H9 (cell line): ENCODE data around the gene COL4A6. TPM values are rescaled to one million over a fixed set of nuclear protein-coding genes. Genes with fewer than 3 reads are reported as not detected.

Source experiments
- DNase-seq: peaks from one replicate; pipeline ENCODE4 v3.0.0-alpha.2; 2017
- H2AFZ ChIP-seq: one replicate; pipeline ENCODE4 v1.6.1; 2013; ENCODE audit warnings: mild to moderate bottlenecking, low read length, control low read depth, moderate library complexity
- H2AK5ac ChIP-seq: 2 replicates; pipeline ENCODE4 v1.6.1; 2013; ENCODE audit warnings: low read length, control low read depth, mixed read lengths; ENCODE audit not compliant: insufficient read length
- H2BK120ac ChIP-seq: one replicate; pipeline ENCODE4 v1.6.1; 2013; ENCODE audit warnings: low read depth, mild to moderate bottlenecking, low read length, control low read depth, inconsistent platforms; ENCODE audit not compliant: poor library complexity, severe bottlenecking
- H2BK12ac ChIP-seq: 2 replicates; pipeline ENCODE4 v1.6.1; 2013; ENCODE audit warnings: low read length, control low read depth, mixed read lengths, low read depth; ENCODE audit not compliant: insufficient read length
- H2BK15ac ChIP-seq: 2 replicates; pipeline ENCODE4 v1.6.1; 2013; ENCODE audit warnings: low read depth, low read length, control low read depth
- H2BK20ac ChIP-seq: one replicate; pipeline ENCODE4 v1.6.1; 2013; ENCODE audit warnings: low read depth, mild to moderate bottlenecking, low read length, control low read depth, inconsistent platforms; ENCODE audit not compliant: poor library complexity, severe bottlenecking
- H2BK5ac ChIP-seq: 2 replicates; pipeline ENCODE4 v1.6.1; 2013; ENCODE audit warnings: low read length, control low read depth, mixed read lengths; ENCODE audit not compliant: insufficient read length
- H3K14ac ChIP-seq: 2 replicates; pipeline ENCODE4 v1.6.1; 2013; ENCODE audit warnings: low read length, control low read depth; ENCODE audit not compliant: insufficient read depth
- H3K18ac ChIP-seq: 2 replicates; pipeline ENCODE4 v1.6.1; 2013; ENCODE audit warnings: low read depth, mild to moderate bottlenecking, mixed read lengths, low read length, control low read depth; ENCODE audit not compliant: insufficient read length
- H3K23ac ChIP-seq: 2 replicates; pipeline ENCODE4 v1.6.1; 2013; ENCODE audit warnings: low read length, control low read depth, mixed read lengths, low read depth; ENCODE audit not compliant: insufficient read length
- H3K23me2 ChIP-seq: 2 replicates; pipeline ENCODE4 v1.6.1; 2013; ENCODE audit warnings: low read depth, mild to moderate bottlenecking, mixed read lengths, low read length, control low read depth; ENCODE audit not compliant: insufficient read length, poor library complexity, severe bottlenecking
- H3K27ac ChIP-seq: 2 replicates; pipeline ENCODE4 v1.5.1; 2013; ENCODE audit warnings: low read length, control low read depth, mixed read lengths, low read depth; ENCODE audit not compliant: insufficient read length
- H3K27me3 ChIP-seq: 2 replicates; pipeline ENCODE4 v1.6.1; 2013; ENCODE audit warnings: low read length, control low read depth, inconsistent platforms; ENCODE audit not compliant: insufficient read depth
- H3K4ac ChIP-seq: 2 replicates; pipeline ENCODE4 v1.6.1; 2013; ENCODE audit warnings: low read depth, mild to moderate bottlenecking, control low read depth, inconsistent platforms, low read length, moderate library complexity
- H3K4me1 ChIP-seq: 2 replicates; pipeline ENCODE4 v1.6.1; 2013; ENCODE audit warnings: low read length, control low read depth, inconsistent platforms; ENCODE audit not compliant: insufficient read depth
- H3K4me2 ChIP-seq: 2 replicates; pipeline ENCODE4 v1.6.1; 2013; ENCODE audit warnings: low read length, control low read depth, mixed read lengths; ENCODE audit not compliant: insufficient read length, insufficient read depth
- H3K56ac ChIP-seq: 2 replicates; pipeline ENCODE4 v1.6.1; 2013; ENCODE audit warnings: low read depth, mild to moderate bottlenecking, mixed read lengths, low read length, control low read depth; ENCODE audit not compliant: insufficient read length
- H3K79me1 ChIP-seq: 2 replicates; pipeline ENCODE4 v1.6.1; 2013; ENCODE audit warnings: low read depth, mild to moderate bottlenecking, moderate library complexity, low read length, control low read depth, inconsistent platforms; ENCODE audit not compliant: insufficient read depth, poor library complexity, severe bottlenecking
- H3K79me2 ChIP-seq: 2 replicates; pipeline ENCODE4 v1.6.1; 2013; ENCODE audit warnings: low read length, control low read depth, inconsistent platforms; ENCODE audit not compliant: insufficient read depth
- H3K9ac ChIP-seq: 2 replicates; pipeline ENCODE4 v1.6.1; 2013; ENCODE audit warnings: low read length, control low read depth, mixed read lengths; ENCODE audit not compliant: insufficient read length; ENCODE audit errors: extremely low read depth
- H3K9me3 ChIP-seq: one replicate; pipeline ENCODE4 v1.6.1; 2013; ENCODE audit warnings: low read depth, low read length, inconsistent platforms; ENCODE audit not compliant: control insufficient read depth
- H3T11ph ChIP-seq: one replicate; pipeline ENCODE4 v1.6.1; 2013; ENCODE audit warnings: mild to moderate bottlenecking, low read length, control low read depth, inconsistent platforms
- H4K20me1 ChIP-seq: one replicate; pipeline ENCODE4 v1.6.1; 2013; ENCODE audit not compliant: control insufficient read depth, insufficient read length, insufficient read depth
- H4K5ac ChIP-seq: 2 replicates; pipeline ENCODE4 v1.6.1; 2013; ENCODE audit warnings: low read depth, mild to moderate bottlenecking, mixed read lengths, low read length, control low read depth; ENCODE audit not compliant: insufficient read length
- H4K8ac ChIP-seq: replicated peaks from 2 replicates; pipeline ENCODE4 v1.6.1; 2013; ENCODE audit warnings: low read length, control low read depth, mixed read lengths, low read depth; ENCODE audit not compliant: insufficient read length
- H4K91ac ChIP-seq: 2 replicates; pipeline ENCODE4 v1.6.1; 2013; ENCODE audit warnings: low read depth, mild to moderate bottlenecking, moderate library complexity, mixed read lengths, low read length, control low read depth; ENCODE audit not compliant: insufficient read length
- H3K27ac Mint-ChIP-seq, 3 experiments: 2 replicates in 2 of 3; 3 replicates in 1 of 3; pipeline ENCODE4 v1.8.0; 2020 to 2021; ENCODE audit warnings: mixed read lengths in 3 of 3, mild to moderate bottlenecking in 1 of 3, moderate library complexity in 1 of 3
- H3K27me3 Mint-ChIP-seq: 2 replicates; pipeline ENCODE4 v1.8.0; 2021; ENCODE audit warnings: low read depth, mild to moderate bottlenecking, moderate library complexity, mixed read lengths
- H3K36me3 Mint-ChIP-seq, 3 experiments: 2 replicates in 2 of 3; 3 replicates in 1 of 3; pipeline ENCODE4 v1.8.0; 2020 to 2021; ENCODE audit warnings: low read depth in 3 of 3, mixed read lengths in 3 of 3; ENCODE audit not compliant: insufficient read depth in 1 of 3
- H3K4me1 Mint-ChIP-seq, 2 experiments: 2 replicates each; pipeline ENCODE4 v1.8.0; 2020; ENCODE audit warnings: mixed read lengths in 2 of 2
- H3K4me3 Mint-ChIP-seq, 2 experiments: 2 replicates in 1 of 2; 3 replicates in 1 of 2; pipeline ENCODE4 v1.8.0; 2020 to 2021; ENCODE audit warnings: mild to moderate bottlenecking in 2 of 2, mixed read lengths in 2 of 2, moderate library complexity in 1 of 2
- H3K9me3 Mint-ChIP-seq, 2 experiments: 2 replicates in 1 of 2; 3 replicates in 1 of 2; pipeline ENCODE4 v1.8.0; 2020; ENCODE audit warnings: mild to moderate bottlenecking in 2 of 2, mixed read lengths in 2 of 2, moderate library complexity in 1 of 2
- CTCF ChIP-seq: fragments of 200-600 bp; sonication (generic); conservative IDR thresholded peaks from 3 replicates; pipeline ENCODE4 v1.8.0; 2021; ENCODE audit warnings: antibody characterized with exemption, mild to moderate bottlenecking
- WGBS: extraction: QIAGEN DNeasy Blood & Tissue Kit; methylation state at CpG from one replicate; pipeline ENCODE4 v1.1.7; 2013; ENCODE audit warnings: missing lambda C conversion rate, low lambda C conversion rate, mixed read lengths; ENCODE audit not compliant: insufficient read length; ENCODE audit errors: extremely low coverage; 5-methylcytosine and 5-hydroxymethylcytosine counted together
- total RNA-seq: library from RNA; stranded (reverse); gene quantifications from 2 replicates; pipeline ENCODE4 v1.2.1, GENCODE V29; 2021

COL4A6 gene
- total RNA-seq, 1 experiment from 2014 or later, result 16.7 TPM

GRCh38 chrX:108344216-108344615 is 94.0 kb downstream of the COL4A6 start:
- no peak overlapping the region for H3K9ac ChIP-seq
- no peak overlapping the region for H2AFZ ChIP-seq
- H3K9me3 ChIP-seq, result no peaks in the 10 kb centered on the region
- no peak overlapping the region for H2BK120ac ChIP-seq
- H3K4me1 ChIP-seq, result peaks cover 2% of the 10 kb centered on the region; the same call in 1 of the 2 replicates
- no peak overlapping the region for H2BK15ac ChIP-seq
- no peak overlapping the region for H3K4ac ChIP-seq
- H4K20me1 ChIP-seq, result no peaks in the 10 kb centered on the region
- H4K5ac ChIP-seq, result no peak overlapping the region
- H3K23ac ChIP-seq, result no peak overlapping the region
- no peak for TF ChIP-seq CTCF
- Mint-ChIP-seq H3K4me1 (peaks cover 50 to 65% of the 10 kb centered on the region in 2 experiments), H3K4me3 (no peak overlapping the region), H3K36me3 (no peaks in the 10 kb centered on the region; a peak in 1 of 7 replicates), H3K9me3 (no peaks in the 10 kb centered on the region), H3K27ac (peak overlapping the region; percentile 9 to 90 (median 11); a peak in 5 of 7 replicates), H3K27me3 (no peaks in the 10 kb centered on the region)
- H3K56ac ChIP-seq, result no peak overlapping the region
- H3K79me2 ChIP-seq, result no peaks in the 10 kb centered on the region
- H3T11ph ChIP-seq, result no peak overlapping the region
- H4K91ac ChIP-seq, result no peak overlapping the region
- WGBS, result no CpG with 5 or more reads among the region's 1 CpG
- no peaks in the 10 kb centered on the region for H3K23me2 ChIP-seq
- H3K79me1 ChIP-seq, result no peaks in the 10 kb centered on the region
- H3K14ac ChIP-seq, result no peak overlapping the region
- no peak overlapping the region for H3K27ac ChIP-seq
- H2BK5ac ChIP-seq, result no peak overlapping the region
- H3K27me3 ChIP-seq, result no peaks in the 10 kb centered on the region
- H2AK5ac ChIP-seq, result no peak overlapping the region
- H3K4me2 ChIP-seq, result no peak overlapping the region
- no peak overlapping the region for H3K18ac ChIP-seq
- no peak overlapping the region for H2BK12ac ChIP-seq
- H2BK20ac ChIP-seq, result no peak overlapping the region
- no peak for DNase-seq
- H4K8ac ChIP-seq, result no peak overlapping the region
